GM19023 (cell line): ENCODE results near the gene ZFAND3.

Experiments used
- ATAC-seq: cut with Tn5 transposase; IDR thresholded peaks from one replicate; pipeline ENCODE4 v1.9.1; 2021; ENCODE audit warnings: mild to moderate bottlenecking, moderate library complexity; ENCODE audit not compliant: unreplicated experiment

The ZFAND3 gene

GRCh38 chr6:38144365-38144945 lies 324.9 kb downstream of the ZFAND3 start:
- ATAC-seq: no peak

GRCh38 chr6:38146021-38146733 lies 326.6 kb downstream of the ZFAND3 start:
- ATAC-seq: no peak

- no peak for ATAC-seq
These were observed 327.2 kb downstream of the ZFAND3 start for GRCh38 chr6:38146734-38147027.

DNA sequence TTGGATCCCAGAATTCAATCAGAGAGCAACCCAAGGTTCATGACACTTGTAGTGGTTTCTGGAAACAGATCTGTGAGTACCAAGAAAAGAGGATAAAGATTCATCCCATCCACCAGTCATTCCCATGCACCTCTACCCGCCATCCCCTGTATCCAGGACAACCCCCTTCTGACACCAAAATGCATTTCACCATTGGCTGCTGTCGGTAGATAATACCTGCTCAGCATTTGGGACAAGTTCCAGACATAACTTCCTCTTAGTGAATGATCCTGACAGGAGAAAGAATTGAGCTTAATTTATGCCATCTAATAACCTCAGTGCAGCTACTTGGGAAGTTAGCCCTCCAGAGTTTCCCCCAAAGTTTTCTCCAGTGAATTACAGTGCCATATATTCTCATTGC lies 329.1 kb downstream of the ZFAND3 start:
- ATAC-seq: no peak

GRCh38 chr6:38149531-38149930 lies 330.0 kb downstream of the ZFAND3 start:
- no peak for ATAC-seq

DNA sequence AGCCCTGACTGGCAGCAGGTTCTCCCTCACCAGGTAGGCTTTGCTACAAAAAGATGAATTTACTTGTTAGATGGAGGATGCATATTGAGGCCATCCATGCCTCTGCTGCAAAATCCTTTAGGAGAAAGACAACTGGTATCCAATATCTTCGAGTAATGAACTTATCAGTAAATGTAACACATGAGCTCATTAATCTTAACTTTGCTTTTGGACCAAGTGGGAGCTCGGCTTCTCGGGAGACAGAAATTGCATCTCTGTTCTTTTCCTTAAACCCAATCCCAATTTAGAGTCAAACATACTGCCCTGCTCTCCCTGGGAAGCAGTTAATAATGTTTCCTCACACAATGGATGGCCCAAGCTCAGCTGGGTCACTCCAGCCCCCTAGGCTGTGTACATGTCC lies 330.5 kb downstream of the ZFAND3 start:
- no peak for ATAC-seq

DNA sequence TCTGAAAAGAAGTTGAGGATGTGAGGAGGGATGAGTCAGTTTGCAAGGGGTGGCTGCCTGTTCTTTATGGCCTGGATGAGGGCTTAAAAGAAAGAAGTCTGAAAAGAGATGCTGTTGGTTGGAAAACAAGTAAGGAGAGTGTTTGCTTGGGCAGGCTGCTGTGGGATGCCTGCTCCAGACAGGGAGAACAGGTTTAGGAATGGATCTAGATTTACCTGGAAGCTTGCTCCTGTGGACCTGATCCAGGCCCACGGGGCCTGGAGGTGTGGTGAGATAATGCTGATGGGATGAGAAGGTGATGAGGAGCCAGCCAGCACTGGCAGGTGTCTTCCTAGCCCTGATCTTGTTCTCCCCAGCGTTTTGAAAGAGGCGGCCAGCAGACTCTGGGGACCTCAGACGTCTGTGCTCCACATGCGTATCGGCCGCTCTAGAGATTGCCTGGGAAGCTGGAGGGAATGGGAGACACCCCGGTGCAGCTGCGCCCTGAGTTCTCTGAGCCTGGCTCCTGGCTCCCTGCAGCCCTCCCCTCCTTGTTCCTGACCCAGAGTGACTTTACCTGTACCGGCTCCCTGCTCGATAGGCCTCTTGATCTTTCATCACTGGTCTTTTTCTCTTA lies 331.3 kb downstream of the ZFAND3 start:
- no peak for ATAC-seq

DNA sequence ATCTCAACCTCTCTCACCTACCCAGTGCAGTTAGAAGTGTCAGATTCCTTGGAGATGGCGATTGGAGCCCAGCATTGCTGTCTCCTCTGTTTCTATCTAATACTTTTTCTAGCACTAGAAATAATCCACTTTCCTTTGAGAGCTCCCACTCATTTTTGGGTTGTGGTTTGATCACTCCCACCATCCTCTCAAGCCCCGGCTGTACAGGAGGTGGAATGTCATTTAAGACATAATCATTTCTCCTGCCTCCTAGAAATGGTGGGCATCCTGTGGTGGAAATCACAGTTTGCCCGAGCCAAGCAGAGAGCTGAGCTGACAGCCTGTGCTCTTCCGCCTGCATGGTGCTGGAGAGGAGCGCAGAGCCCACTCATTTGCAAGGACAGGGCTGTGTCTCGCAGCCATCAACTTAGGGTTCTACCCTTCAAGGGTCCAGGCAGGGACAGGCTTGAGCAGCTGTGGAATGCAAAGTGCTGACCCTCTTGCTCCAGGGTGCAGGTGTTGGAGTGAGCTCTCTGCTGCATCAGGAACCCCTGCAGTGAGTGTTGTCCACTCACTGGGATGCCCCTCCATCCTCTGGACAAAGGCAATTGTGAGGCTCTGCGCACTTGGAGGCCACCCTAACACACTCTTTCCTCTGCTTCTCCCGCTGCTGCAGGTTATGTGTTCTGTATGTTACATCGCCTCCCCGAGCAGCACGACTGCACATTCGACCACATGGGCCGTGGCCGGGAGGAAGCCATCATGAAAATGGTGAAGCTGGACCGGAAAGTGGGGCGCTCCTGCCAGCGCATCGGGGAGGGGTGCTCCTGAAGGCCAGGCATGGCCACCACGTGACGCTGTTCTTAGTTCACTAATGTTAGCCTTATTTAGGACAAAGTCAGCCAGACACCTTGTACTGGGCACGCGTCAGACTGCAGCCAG lies 332.3 kb downstream of the ZFAND3 start:
- no peak for ATAC-seq

GRCh38 chr6:38152620-38153019 lies 333.1 kb downstream of the ZFAND3 start:
- ATAC-seq: no peak

DNA sequence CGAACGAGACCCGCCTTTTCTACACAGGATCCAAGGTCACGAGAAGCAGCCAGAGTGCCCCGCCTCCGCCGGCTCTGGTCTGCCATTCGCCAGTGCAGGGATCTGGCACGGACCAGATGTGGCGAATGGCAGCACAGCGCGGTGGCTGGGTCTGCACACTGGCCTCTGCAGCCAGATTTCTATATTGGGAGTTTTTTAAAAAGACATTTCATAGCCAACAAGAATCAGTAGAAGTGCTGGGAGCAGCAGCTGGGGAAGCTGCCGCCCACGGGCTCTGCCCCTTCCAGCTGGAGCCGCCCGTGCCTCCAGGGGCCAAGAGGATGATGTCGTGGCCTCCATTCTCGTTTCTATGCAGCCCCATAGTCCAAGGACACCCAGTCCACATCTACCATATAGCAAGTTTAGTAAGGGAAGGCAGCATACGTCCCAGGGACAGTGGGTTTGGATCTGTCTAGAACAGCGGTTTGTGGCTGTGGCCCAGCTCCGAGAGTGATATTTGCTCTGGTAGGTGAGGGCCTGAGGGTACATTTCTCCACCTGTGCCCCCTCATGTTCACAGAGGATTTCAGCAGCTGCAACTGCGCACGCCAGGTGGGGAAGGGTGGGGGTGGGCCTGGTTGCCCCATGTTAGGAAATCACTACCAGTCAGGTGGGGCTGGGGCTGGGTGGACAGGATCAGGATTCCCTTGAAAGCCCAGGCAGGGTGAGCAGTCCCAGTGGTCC lies 333.7 kb downstream of the ZFAND3 start:
- ATAC-seq: no peak

GRCh38 chr6:38153798-38154345 lies 334.3 kb downstream of the ZFAND3 start:
- no peak for ATAC-seq

GRCh38 chr6:38154731-38155130 lies 335.2 kb downstream of the ZFAND3 start:
- no peak for ATAC-seq

DNA sequence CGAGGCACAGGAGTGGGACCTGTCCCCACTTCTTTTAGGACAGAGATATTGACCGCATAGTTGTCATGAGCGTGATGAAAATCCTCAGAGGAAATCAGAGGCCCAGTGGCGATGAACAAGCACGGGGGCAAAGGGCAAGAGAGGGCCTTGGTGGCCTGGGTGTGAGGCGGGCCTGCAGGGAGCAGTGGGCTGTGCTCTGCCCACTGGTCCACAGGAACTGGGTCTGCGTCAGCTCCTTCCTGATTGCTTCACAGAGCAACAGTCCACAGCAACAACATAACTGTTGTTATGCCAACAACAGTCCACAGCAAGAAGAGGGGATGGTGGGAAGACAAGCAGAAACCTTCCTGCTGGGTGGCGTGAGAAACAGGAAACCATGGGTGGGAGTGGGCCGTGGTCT lies 335.6 kb downstream of the ZFAND3 start:
- ATAC-seq: no peak

DNA sequence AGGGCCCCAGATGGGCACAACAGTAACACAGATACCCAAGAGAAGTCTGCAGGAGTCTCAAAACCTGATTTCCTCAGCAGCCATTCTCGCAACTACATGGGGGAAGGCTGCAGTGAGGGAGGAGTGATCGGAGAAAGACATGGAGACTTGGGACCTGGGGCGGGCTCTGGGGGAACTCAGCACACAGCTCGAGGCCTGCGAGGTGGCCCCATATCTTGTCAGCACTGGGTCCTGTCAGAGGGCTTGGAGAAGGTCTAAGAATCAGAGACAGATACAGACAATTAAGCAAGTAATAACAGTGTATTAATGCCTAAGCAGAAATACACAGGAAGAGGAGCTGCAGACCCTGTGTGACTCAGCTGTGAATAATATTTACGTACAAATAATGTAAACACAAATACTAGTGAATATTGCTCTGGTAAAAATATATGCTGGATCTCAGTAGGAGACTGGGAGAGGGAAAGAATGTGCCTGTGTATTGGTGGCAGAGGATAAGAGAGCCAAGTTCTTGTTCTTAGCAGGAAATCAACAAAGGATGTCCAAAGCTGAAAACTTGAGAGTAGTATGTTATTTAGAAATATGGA lies 336.2 kb downstream of the ZFAND3 start:
- no peak for ATAC-seq

GRCh38 chr6:38156818-38157565 lies 337.5 kb downstream of the ZFAND3 start:
- no peak for ATAC-seq

GRCh38 chr6:38157905-38158304 lies 338.4 kb downstream of the ZFAND3 start:
- ATAC-seq: no peak

DNA sequence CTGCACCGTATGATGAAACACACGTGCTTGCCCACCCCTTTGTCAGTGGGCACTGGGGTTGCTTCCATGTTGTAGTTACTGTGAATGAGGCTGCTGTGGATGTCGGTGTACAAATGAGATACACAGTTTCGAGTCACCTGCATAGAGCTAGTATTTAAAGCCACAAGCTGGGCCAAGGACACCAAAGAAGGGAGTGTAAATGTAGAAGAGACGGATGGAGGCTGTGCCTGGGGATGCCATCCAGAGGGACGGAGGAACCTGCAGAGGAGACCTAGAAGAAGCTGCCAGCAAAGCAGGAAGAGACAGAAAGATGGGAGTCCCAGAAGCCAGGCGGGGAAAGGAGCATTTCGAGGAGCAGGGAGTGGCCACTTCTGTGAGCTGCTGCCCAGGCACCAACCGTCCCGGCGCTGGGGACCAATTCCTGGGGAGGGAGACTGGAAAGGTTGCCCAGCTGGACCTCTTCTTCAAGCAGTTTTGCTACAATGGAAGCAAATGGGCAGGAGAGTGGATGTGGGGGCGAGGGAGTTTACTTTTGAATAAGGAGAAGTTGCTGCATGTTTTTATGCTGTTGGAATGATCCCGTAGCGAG lies 339.3 kb downstream of the ZFAND3 start:
- no peak for ATAC-seq

GRCh38 chr6:38159596-38159995 lies 340.1 kb downstream of the ZFAND3 start:
- ATAC-seq: no peak

DNA sequence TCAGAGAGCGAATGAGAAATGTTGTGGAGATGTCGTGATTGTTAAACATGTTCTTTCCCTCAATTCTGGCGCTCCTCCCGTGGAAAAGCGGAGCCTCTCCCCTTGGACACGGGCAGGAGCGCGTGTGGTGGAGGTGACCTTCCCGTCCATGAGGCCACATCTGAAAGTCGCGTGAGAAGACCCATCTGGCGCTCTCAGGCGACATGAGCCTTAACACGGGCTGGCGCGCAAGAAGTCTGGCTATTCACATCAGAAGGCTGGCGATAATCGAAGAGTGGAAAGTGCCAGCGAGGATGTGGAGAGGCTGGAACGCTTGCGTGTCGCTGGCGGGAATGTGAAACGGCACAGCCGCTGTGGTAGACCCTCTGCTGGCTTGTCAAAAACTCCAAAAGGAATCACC lies 341.3 kb downstream of the ZFAND3 start:
- no peak for ATAC-seq
